MM.1S (cell line): ENCODE results near the gene NBEAL2.

Source experiments
- EZH2 ChIP-seq: fragments of 300-600 bp; sonication (generic); optimal IDR thresholded peaks from 2 replicates; pipeline ENCODE3; 2017; ENCODE audit warnings: low read depth, mild to moderate bottlenecking, antibody characterized with exemption, low read length, mixed read lengths
- EZH2phosphoT487 ChIP-seq: fragments of 300-600 bp; sonication (generic); IDR thresholded peaks from 2 replicates; pipeline ENCODE4 v1.6.1; 2018; ENCODE audit warnings: antibody characterized with exemption, low read length
- TF ChIP-seq, protein P1 (sequence below): fragments of 300-600 bp; sonication (generic); IDR thresholded peaks from 2 replicates; pipeline ENCODE4 v1.5.1; 2016; ENCODE audit warnings: antibody characterized with exemption, low read length, mixed read lengths

DNA sequence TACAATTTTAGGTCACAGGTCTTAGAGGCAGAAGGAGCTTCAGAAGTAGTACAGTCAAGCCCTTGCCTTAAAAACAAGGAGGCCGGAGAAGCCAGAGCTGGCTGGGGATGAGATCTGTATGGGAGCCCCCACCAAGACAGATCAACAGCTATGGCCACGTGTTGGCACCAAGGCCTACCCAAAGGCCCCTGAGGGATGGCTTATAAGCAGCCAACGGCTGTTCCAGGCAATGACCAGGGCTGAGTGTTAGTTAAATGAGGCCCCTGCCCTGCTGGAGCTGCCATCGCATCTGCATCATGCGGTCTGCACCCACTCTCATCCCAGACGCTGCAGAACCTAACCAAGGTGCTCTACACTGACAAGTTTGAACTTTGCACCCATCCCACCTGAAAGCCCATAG lies 46.2 kb upstream of the NBEAL2 start:
- TF ChIP-seq, protein P1, sequence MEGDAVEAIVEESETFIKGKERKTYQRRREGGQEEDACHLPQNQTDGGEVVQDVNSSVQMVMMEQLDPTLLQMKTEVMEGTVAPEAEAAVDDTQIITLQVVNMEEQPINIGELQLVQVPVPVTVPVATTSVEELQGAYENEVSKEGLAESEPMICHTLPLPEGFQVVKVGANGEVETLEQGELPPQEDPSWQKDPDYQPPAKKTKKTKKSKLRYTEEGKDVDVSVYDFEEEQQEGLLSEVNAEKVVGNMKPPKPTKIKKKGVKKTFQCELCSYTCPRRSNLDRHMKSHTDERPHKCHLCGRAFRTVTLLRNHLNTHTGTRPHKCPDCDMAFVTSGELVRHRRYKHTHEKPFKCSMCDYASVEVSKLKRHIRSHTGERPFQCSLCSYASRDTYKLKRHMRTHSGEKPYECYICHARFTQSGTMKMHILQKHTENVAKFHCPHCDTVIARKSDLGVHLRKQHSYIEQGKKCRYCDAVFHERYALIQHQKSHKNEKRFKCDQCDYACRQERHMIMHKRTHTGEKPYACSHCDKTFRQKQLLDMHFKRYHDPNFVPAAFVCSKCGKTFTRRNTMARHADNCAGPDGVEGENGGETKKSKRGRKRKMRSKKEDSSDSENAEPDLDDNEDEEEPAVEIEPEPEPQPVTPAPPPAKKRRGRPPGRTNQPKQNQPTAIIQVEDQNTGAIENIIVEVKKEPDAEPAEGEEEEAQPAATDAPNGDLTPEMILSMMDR = no peak
- TF ChIP-seq EZH2phosphoT487 (no peak), EZH2 (no peak)
